Stimulated activated naive CD8-positive, alpha-beta T cell treated with anti-CD3 and anti-CD28 coated beads, Interleukin-15, Interleukin-2, amounts not matched to agents 100 ng/mL and 50 ng/mL, for 24 hours (primary cell): ENCODE results near the gene SYTL3.
"Not testable (repeated sequence)": the region's sequence is repeated elsewhere in the genome, so short reads cannot be mapped to it uniquely, and the experiment has no call there.

Experiments
- H3K27ac Mint-ChIP-seq: one replicate; pipeline ENCODE4 v1.8.0; 2021; ENCODE audit warnings: mild to moderate bottlenecking, mixed read lengths
- H3K27me3 Mint-ChIP-seq: one replicate; pipeline ENCODE4 v1.8.0; 2021; ENCODE audit warnings: mixed read lengths
- H3K36me3 Mint-ChIP-seq: one replicate; pipeline ENCODE4 v1.8.0; 2021; ENCODE audit warnings: low read depth, mixed read lengths
- H3K4me1 Mint-ChIP-seq: one replicate; pipeline ENCODE4 v1.8.0; 2021; ENCODE audit warnings: low read depth, mixed read lengths
- H3K4me3 Mint-ChIP-seq: one replicate; pipeline ENCODE4 v1.8.0; 2021; ENCODE audit warnings: mild to moderate bottlenecking, mixed read lengths
- H3K9me3 Mint-ChIP-seq: one replicate; pipeline ENCODE4 v1.8.0; 2021; ENCODE audit warnings: mixed read lengths

Gene SYTL3

GRCh38 chr6:158662954-158663624, 13.2 kb downstream of the SYTL3 start:
- Mint-ChIP-seq H3K27me3 (no peaks in the 10 kb centered on the region), H3K4me3 (no peak overlapping the region), H3K27ac (no peak overlapping the region), H3K36me3 (peaks cover 86% of the 10 kb centered on the region), H3K4me1 (peaks cover 55% of the 10 kb centered on the region), H3K9me3 (no peaks in the 10 kb centered on the region)

DNA sequence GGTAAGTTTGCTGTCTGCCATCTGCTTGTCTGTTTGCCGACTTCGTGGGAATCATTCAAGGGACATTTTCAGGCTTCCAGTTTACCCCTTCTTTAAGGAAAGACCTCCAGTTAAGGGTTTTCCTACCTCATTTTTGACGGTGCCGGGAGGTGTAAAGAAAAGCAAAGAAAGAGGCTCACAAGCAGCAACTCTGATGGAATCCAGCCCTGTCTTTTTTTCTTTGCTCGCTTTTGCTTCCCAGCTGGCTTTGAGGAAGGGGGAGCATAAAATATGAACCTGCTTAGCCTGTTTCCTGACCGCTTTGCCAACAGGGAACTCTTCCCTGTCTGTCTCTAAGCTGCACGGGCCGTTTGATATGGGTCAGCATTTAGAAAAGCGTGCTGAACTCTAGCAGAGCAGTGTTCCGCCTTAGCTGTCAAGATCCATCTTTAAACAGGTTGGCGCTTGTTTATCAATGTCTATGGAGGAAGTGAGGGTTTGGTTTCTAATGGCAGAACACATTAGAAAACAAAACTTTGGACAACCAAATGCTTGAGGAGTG, 13.8 kb downstream of the SYTL3 start:
- H3K36me3 Mint-ChIP-seq: peaks cover 85% of the 10 kb centered on the region
- no peak overlapping the region for H3K27ac Mint-ChIP-seq
- H3K9me3 Mint-ChIP-seq: no peaks in the 10 kb centered on the region
- no peaks in the 10 kb centered on the region for H3K27me3 Mint-ChIP-seq
- no peak overlapping the region for H3K4me3 Mint-ChIP-seq
- peaks cover 55% of the 10 kb centered on the region for H3K4me1 Mint-ChIP-seq

GRCh38 chr6:158665332-158665731, 15.5 kb downstream of the SYTL3 start:
- no peak overlapping the region for H3K27ac Mint-ChIP-seq
- peaks cover 81% of the 10 kb centered on the region for H3K36me3 Mint-ChIP-seq
- peaks cover 39% of the 10 kb centered on the region for H3K4me1 Mint-ChIP-seq
- no peak overlapping the region for H3K4me3 Mint-ChIP-seq
- no peaks in the 10 kb centered on the region for H3K27me3 Mint-ChIP-seq
- no peaks in the 10 kb centered on the region for H3K9me3 Mint-ChIP-seq

GRCh38 chr6:158666628-158667359, 16.9 kb downstream of the SYTL3 start:
- Mint-ChIP-seq H3K4me1 (peaks cover 31% of the 10 kb centered on the region), H3K36me3 (peaks cover 78% of the 10 kb centered on the region)

GRCh38 chr6:158667360-158667981, 17.6 kb downstream of the SYTL3 start:
- H3K27me3 Mint-ChIP-seq: no peaks in the 10 kb centered on the region
- H3K36me3 Mint-ChIP-seq: peaks cover 79% of the 10 kb centered on the region
- no peak overlapping the region for H3K4me3 Mint-ChIP-seq
- no peaks in the 10 kb centered on the region for H3K9me3 Mint-ChIP-seq
- no peak overlapping the region for H3K27ac Mint-ChIP-seq
- peaks cover 27% of the 10 kb centered on the region for H3K4me1 Mint-ChIP-seq

More at GRCh38 chr6:158666628-158667359, 16.9 kb downstream of the SYTL3 start:
- Mint-ChIP-seq H3K27ac (no peak overlapping the region), H3K9me3 (no peaks in the 10 kb centered on the region), H3K4me3 (no peak overlapping the region), H3K27me3 (no peaks in the 10 kb centered on the region)

GRCh38 chr6:158668707-158669103, 18.9 kb downstream of the SYTL3 start:
- Mint-ChIP-seq H3K36me3 (peaks cover 75% of the 10 kb centered on the region), H3K27ac (no peak overlapping the region), H3K4me3 (no peak overlapping the region), H3K9me3 (no peaks in the 10 kb centered on the region), H3K27me3 (no peaks in the 10 kb centered on the region), H3K4me1 (peaks cover 23% of the 10 kb centered on the region)

DNA sequence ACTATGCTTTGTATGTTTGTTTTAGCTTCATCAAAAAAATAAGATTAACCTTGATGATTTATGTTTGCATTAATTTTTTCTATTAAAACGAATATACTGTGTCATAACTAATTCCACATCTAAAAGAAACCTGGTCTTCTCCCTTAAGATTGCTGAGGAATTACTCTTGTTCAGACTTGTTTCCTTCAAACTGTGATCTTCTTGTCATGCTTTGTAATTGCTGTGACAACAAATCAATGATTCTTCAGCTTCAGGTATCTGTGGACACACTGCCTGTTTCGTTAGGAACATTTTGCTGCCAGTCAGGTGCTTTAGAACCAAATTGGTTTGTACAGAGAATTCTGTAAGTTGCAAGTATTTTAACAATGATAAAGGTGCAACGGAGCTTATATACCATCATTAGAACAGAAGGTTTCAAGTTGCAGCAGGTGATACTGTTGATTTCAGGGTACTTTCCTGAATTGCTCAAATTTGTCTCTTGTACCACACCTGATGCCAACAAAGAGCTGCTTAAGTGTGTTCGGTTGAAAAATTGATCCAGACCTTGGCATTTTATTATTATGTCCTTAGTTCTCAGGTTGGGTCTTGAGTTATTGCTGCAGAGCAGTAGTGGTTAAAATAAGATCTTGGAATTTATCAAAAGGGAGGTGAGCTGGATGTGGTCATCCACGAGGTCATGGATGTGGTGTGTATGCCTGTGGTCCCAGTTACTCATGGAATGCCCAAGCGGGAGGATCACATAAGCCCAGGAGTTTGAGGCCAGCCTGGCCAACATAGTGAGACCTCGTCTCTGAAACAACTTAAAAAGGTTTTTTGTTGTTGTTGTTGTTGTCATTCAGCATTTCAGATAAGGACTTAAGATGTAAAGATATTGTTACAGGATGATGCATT, 19.5 kb downstream of the SYTL3 start:
- peaks cover 22% of the 10 kb centered on the region for H3K4me1 Mint-ChIP-seq
- peaks cover 76% of the 10 kb centered on the region for H3K36me3 Mint-ChIP-seq
- no peak overlapping the region for H3K27ac Mint-ChIP-seq
- H3K9me3 Mint-ChIP-seq: no peaks in the 10 kb centered on the region
- H3K4me3 Mint-ChIP-seq: no peak overlapping the region
- no peaks in the 10 kb centered on the region for H3K27me3 Mint-ChIP-seq

DNA sequence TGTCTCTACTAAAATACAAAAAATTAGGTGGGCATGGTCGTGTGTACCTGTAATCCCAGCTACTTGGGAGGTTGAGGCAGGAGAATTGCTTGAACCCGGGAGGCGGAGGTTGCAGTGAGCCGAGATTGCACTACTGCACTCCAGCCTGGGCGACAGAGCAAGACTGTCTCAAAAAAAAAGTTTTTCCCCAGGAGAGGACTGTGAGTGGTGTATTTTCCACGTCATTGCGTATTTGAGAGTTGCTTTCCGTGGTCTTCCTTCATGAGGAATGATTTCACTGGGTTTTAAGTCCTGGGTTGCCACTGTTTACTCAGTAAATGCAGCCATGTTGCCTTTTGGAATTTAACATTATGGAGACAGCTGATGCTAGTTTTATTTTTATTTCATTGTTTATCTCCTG, 22.3 kb downstream of the SYTL3 start:
- H3K4me3 Mint-ChIP-seq, H3K27ac Mint-ChIP-seq, H3K9me3 Mint-ChIP-seq, H3K27me3 Mint-ChIP-seq, H3K4me1 Mint-ChIP-seq: not testable (repeated sequence)
- peaks cover 68% of the 10 kb centered on the region for H3K36me3 Mint-ChIP-seq

DNA sequence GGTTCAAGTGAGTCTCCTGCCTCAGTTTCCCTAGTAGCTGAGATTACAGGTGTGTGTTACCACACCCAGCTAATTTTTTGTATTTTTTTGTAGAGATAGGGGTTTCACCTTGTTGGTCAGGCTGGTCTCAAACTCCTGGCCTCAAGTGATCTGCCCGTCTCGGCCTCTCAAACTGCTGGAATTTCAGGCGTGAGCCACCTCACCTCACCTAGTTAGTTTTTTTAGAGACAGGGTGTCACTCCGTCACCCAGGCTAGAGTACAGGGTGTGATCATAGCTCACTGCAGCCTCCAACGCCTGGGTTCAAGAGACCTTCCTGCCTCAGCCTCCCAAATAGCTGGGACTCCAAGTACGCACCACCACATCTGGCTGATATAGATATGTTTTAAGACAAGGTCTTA, 22.9 kb downstream of the SYTL3 start:
- Mint-ChIP-seq H3K4me3 (no peak overlapping the region), H3K4me1 (peaks cover 3% of the 10 kb centered on the region), H3K27me3 (no peaks in the 10 kb centered on the region), H3K27ac (no peak overlapping the region), H3K36me3 (peaks cover 64% of the 10 kb centered on the region), H3K9me3 (no peaks in the 10 kb centered on the region)

DNA sequence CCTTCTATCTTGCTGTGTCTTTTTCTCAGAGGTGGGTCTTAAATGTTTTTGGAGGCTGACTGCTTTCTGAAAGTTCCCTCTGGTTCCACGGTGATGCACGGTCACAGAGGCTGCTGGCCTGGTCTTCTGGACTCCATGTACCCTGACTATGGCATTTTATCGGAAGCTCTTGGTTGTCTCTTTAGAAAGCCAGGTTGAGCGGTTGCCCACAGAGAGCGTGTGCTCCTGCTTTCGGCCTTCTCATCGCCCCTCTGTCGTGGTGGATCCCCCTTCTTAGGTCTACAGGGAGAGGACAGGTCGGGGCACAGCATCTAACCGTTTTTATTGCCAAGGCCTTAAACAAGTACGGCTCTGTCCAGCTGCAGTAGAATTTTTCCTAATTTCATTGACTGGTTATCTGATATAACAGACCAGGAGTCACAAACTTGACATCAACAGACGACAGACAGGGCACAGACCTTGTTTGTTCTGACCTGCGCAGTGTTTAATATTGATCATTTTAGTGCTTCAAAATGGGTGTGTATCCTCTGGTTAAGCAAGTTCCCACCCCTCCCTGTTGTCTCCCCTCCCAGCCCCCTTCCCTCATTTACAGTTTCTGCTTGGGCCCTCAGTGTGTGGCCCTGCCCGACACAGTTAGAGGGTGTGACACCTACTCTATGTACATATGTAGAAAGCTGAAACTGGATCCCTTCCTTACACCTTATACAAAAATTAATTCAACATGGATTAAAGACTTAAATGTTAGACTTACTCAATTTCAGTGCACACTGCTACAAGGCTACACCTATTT, 24.7 kb downstream of the SYTL3 start:
- H3K9me3 Mint-ChIP-seq: no peaks in the 10 kb centered on the region
- H3K4me1 Mint-ChIP-seq: peaks cover 12% of the 10 kb centered on the region
- H3K27ac Mint-ChIP-seq: peak overlapping the region; percentile 50
- H3K4me3 Mint-ChIP-seq: no peak overlapping the region
- H3K36me3 Mint-ChIP-seq: peaks cover 64% of the 10 kb centered on the region
- H3K27me3 Mint-ChIP-seq: no peaks in the 10 kb centered on the region

GRCh38 chr6:158677094-158677493, 27.2 kb downstream of the SYTL3 start:
- not testable (repeated sequence) for H3K9me3 Mint-ChIP-seq, H3K27me3 Mint-ChIP-seq, H3K4me3 Mint-ChIP-seq
- H3K27ac Mint-ChIP-seq: peak overlapping the region; percentile 11
- H3K4me1 Mint-ChIP-seq: peaks cover 12% of the 10 kb centered on the region
- peaks cover 74% of the 10 kb centered on the region for H3K36me3 Mint-ChIP-seq

DNA sequence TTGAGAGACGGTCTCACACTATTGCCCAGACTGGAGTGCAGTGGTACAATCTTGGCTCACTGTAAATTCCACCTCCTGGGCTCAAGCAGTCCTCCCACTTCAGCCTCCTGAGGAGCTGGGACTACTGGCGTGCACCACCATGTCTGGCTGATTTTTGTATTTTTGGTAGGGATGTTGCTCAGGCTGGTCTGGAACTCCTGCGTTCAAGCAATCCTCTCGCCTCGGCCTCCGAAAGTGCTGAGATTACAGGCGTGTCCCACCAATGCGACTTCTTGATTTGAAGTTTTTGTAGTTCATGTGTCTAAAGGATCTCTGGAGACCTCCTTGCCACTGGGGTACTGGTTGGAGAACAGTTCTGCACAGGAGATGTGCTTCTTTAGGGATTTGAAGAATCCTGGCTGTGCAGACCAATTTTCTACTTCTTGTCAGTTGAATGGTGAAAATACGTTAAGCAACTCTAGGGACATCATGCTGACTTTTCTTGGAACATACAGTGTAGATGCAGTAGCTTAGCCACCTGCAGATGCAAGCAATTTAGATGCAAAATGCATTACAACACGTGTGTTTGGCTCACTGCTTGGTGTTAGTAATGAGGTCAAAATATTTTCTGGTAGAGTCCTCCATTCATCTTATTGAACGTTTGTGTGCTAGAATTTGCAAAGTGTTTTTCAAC, 28.2 kb downstream of the SYTL3 start:
- peaks cover 75% of the 10 kb centered on the region for H3K36me3 Mint-ChIP-seq
- H3K4me3 Mint-ChIP-seq: no peak overlapping the region
- peaks cover 17% of the 10 kb centered on the region for H3K4me1 Mint-ChIP-seq
- H3K27ac Mint-ChIP-seq: no peak overlapping the region
- no peaks in the 10 kb centered on the region for H3K27me3 Mint-ChIP-seq
- no peaks in the 10 kb centered on the region for H3K9me3 Mint-ChIP-seq

DNA sequence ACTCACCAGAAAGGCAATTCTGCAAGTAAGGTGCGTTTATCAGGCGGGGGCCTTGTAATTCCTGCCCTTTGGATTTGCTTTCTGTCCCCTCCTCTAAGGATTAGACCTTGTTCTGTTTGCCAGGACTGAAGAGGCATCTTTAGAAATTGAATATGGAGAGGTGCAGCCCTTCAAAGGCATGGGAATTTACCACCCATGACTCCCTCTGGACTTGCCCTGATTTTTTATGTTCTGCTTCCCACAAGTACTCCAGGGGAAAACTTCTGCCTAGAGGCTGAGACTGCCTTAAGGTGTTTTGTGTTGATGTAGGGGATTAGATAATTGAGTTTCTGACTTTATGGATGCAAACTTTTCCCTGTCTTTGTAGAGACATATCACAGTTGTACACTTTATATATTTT, 30.2 kb downstream of the SYTL3 start:
- H3K27me3 Mint-ChIP-seq: no peaks in the 10 kb centered on the region
- H3K36me3 Mint-ChIP-seq: peaks cover 75% of the 10 kb centered on the region
- H3K4me3 Mint-ChIP-seq: no peak overlapping the region
- peaks cover 32% of the 10 kb centered on the region for H3K4me1 Mint-ChIP-seq
- no peak overlapping the region for H3K27ac Mint-ChIP-seq
- no peaks in the 10 kb centered on the region for H3K9me3 Mint-ChIP-seq
